Activated naive CD4-positive, alpha-beta T cell treated with anti-CD3 and anti-CD28 coated beads for 36 hours (primary cell): ENCODE data around the gene LIMK2. TPM values are rescaled to one million over a fixed set of nuclear protein-coding genes. Genes with fewer than 3 reads are reported as not detected.

Experiments
- total RNA-seq, 2 experiments: library from RNA; stranded (reverse); gene quantifications; one replicate each; pipeline ENCODE4 v1.2.3, GENCODE V29; 2021

The LIMK2 gene
- total RNA-seq, 2 experiments from 2014 or later, result 50.8 to 50.9 TPM

Other genes with a start within 250 kb of the LIMK2 start
- 10 to 100 TPM; 18.3 to 18.6 TPM for gene MORC2, start 243.5 kb upstream of the LIMK2 start, total RNA-seq
- 10 to 100 TPM; 42.3 to 44.0 TPM for gene TUG1, start 243.0 kb upstream of the LIMK2 start, total RNA-seq
- 10 to 100 TPM; 46.2 to 47.6 TPM for gene SMTN, start 131.0 kb upstream of the LIMK2 start, total RNA-seq
- gene SELENOM, start 104.7 kb upstream of the LIMK2 start, total RNA-seq, result 10 to 100 TPM in 1 of 2 experiments, 1 to 10 TPM in 1; 9.3 to 11.0 TPM
- gene INPP5J, start 89.3 kb upstream of the LIMK2 start, total RNA-seq, result under 1 TPM; 0.12 to 0.17 TPM
- not detected for gene PLA2G3, start 71.8 kb upstream of the LIMK2 start, total RNA-seq
- 10 to 100 TPM; 11.3 to 12.3 TPM for gene RNF185, start 52.1 kb upstream of the LIMK2 start, total RNA-seq
- 10 to 100 TPM; 27.4 to 28.6 TPM for gene PIK3IP1, start 80.2 kb downstream of the LIMK2 start, total RNA-seq
- 10 to 100 TPM; 18.5 to 19.4 TPM for gene PATZ1, start 134.0 kb downstream of the LIMK2 start, total RNA-seq
- 10 to 100 TPM; 77.1 to 78.7 TPM for gene DRG1, start 187.3 kb downstream of the LIMK2 start, total RNA-seq